Glomerular endothelial cell (primary cell): ENCODE measurements around the gene USP4. TPM values are rescaled to one million over a fixed set of nuclear protein-coding genes. Genes with fewer than 3 reads are reported as not detected.

Experiments used
- DNase-seq: peaks from one replicate; pipeline ENCODE4 v3.0.0-alpha.2; 2011; ENCODE audit warnings: low read depth, low spot score; ENCODE audit errors: extremely low read depth
- total RNA-seq: library from RNA; depleted of rRNA; stranded (reverse); fragments of >200 nt; gene quantifications from 2 replicates; pipeline ENCODE4 v1.2.3, GENCODE V29; 2015

Gene USP4
- total RNA-seq, 1 donor from 2014 or later: 36.1 TPM

DNA sequence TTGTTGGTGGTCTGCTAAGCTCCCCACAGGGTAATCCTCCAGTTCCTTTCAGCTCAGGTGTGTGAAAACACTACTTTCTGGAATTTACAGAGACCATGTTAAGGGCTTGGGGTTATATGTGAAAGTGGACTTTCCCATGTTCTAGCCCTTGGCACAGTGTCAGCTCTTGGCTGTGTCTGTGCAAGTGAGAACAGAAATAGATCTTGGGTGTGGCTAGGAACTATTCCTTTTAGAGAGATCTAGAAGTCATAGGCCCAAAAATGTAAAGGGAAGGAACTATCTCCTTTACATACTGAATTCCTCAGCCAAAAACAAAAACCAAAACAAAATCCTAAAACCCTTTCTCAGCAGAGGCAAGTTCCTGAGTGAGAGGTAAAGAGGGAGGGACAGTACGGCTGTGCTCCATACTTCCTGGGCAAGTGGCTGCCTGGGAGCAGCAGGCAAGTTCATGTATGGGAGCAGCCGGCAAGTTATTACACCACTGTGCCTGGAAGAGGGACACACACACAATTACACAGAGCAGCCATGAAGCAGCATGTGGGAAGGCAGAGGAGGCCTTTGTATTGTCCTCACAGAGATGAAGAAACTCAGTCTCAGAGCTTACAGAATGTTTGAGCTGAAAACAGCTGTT, 43.0 kb downstream of the USP4 start:
- DNase-seq: no peak

DNA sequence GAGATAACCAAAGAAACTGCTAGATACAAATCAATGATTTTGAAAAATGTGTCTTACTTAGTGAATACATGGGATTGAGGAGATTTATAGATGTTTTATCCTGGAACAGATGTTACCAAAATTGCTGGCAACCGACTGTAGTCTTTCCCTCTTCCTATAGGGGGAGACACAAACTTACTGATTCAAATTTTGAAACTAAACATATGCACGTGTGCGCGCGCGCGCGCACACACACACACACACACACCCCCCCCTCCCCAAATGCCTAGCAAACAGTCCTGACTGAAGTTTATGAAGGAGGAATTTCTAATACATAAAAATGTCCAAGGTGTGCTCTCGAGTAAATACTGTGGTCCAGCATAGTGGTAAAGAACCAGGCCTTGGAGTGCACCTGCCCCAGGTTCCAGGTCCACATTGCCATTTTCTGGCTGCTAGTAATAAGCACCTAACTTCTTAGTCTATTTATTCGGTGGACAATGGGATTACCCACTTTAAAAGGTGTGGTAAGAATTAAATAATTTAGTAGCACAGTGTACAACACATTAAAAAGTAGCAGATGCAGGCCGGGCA, 44.3 kb downstream of the USP4 start:
- no peak for DNase-seq

DNA sequence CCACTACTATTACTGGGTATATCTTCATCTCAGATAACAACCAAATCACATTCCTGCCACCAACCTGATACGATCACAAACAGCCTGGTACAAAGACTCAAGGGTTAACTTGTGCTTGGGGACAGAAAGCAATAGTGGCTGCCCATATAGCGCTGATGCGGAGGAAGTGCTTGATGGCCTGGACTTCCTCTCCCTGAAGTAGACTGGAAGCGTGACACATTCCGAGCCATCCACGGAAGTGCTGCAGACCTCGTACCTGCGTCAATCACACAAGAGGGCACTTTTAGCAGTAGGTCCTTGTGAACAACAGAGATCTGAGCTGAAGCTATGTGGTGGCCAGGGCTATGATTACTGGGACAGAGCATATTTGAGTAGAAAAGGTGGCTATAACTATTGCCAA, 45.5 kb downstream of the USP4 start:
- DNase-seq: no peak

- no peak for DNase-seq
Observed at GRCh38 chr3:49283997-49284396, 55.9 kb downstream of the USP4 start.

DNA sequence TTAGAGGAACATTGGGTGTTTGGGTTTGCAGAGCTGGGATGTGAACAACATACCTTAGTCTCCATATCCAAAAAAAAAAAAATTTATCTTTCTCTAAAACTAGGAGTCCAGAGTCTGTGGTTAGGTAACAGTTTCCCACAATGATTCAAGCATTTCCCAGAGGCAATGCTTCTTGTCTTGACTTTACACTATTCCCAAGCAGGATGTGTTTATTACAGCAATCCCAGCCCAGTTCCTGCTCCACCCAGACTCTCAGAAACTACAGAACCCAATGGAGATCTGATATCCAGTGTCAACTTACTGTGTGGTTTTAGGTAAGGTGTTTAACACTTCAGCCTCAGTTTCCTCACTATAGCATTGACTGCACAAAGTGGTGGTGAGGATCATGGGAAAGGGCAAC, 60.5 kb downstream of the USP4 start:
- DNase-seq: no peak

GRCh38 chr3:49278548-49278947, 61.3 kb downstream of the USP4 start:
- DNase-seq: no peak

- no peak for DNase-seq
Observed at GRCh38 chr3:49277383-49277775, 62.5 kb downstream of the USP4 start.

DNA sequence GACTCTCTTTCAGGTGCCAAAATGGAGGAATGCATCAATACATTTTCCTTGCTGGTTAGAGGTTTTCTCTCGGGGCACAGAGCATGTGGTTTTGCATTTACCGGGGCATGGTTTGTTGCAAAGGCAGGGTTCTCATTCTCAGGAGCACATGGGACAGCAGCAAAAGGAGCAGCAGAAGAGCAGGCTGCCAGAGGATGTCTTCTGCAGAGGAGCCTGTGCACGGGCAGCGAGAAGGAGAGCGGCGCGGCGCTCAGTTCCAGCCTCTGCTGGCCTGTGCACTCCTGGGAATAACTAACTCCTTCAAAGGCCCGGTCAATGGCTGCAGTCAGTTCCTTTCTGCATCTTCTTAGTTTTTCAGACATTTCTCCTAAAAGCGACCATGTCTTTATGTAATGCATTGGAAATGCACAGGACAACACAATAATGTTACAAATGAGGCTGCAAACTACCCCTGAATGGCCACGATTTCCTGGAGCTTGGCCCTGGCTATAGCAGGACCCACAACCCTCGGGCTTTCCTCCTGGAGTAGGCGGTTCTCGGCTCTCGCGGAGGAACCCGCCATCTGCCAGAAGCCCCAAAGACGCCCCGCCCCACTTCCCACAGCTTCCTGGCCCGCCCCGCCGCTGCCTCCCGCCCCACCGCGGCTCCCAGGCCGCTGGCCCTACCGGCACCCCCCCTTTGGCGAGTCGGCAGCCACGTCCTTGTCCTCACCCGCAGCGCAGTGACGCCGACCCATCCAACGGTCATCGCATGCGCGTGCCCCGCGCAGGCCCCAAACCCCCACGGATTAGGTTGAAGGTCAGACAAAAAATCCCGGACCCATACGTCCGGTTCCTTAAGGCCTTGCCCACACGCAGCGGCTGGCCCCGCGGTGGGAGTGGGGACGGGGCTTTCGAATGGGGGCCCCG, 63.1 kb downstream of the USP4 start, which contains the start of gene C3orf62:
TSS of gene C3orf62 (minus strand) at position 758 of the 908 bp plus-strand sequence. CDS start at position 398, 360 bp downstream.
- DNase-seq: no peak

- DNase-seq: no peak
Observed at GRCh38 chr3:49273825-49274532, 65.9 kb downstream of the USP4 start.

DNA sequence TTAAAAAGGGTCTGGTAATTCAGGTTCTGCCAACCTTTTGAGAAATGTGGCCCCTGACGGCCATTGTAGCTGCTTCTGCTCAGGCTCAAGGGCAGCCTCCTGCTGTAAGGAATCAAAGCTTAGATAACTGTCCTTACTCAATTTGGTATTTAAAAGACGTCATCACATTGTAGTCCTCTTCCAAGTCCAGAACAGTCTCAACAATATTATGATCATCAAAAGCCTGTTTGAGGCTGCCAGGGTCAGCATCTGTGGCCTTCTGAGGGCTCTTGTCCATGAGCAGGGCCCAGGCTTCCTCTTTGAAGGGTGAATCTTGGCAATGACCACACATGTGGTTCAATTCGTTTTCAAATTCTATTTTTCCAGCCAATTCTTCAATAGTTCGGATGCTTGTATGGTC, 68.8 kb downstream of the USP4 start:
- DNase-seq: no peak

DNA sequence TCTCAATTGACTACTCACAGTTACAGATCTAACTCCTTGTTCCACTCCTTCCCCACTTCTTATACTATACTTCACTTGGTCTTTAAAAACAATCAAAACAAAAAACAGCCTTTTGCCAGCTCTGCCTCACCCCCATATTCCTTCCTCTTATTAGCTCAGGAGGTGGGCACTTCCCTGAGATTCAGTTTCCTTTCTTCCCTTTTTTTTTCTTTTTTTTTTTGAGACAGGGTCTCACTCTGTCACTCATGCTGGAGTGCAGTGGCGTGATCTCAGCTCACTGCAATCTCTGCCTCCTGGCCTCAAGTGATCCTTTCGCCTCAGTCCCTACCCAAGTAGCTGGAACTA, 69.7 kb downstream of the USP4 start:
- no peak for DNase-seq

- DNase-seq: no peak
Observed at GRCh38 chr3:49269443-49270155, 70.3 kb downstream of the USP4 start.

DNA sequence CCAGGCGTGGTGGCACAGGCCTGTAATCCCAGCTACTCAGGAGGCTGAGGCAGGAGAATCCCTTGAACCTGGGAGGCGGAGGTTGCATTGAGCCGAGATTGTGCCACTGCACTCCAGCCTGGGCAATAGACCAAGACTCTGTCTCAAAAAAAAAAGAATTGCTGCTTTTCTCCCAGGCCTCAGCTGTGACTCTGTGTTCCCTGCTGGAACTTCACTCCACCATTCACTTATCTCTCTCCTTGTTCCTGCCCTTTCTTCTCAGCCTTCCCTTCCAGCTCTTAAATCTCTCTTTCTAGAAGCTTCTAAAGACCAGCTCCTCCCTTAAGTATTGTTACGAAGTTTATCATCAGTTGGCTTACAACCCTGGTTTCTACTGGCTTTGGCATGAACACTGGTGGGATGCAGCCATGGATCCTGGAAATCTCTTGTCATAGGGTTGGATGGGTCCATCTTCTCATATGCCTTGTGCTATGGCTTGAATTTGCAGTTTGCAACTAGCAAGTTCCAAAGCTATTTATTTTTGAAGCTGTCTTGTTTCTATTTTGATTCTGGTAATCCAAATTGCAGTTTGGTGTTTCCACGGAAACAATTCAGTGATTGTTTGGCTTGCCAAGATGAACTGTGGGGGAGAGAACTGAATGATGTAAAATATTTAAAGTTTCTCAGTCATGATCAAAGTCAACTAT, 73.3 kb downstream of the USP4 start:
- DNase-seq: no peak

DNA sequence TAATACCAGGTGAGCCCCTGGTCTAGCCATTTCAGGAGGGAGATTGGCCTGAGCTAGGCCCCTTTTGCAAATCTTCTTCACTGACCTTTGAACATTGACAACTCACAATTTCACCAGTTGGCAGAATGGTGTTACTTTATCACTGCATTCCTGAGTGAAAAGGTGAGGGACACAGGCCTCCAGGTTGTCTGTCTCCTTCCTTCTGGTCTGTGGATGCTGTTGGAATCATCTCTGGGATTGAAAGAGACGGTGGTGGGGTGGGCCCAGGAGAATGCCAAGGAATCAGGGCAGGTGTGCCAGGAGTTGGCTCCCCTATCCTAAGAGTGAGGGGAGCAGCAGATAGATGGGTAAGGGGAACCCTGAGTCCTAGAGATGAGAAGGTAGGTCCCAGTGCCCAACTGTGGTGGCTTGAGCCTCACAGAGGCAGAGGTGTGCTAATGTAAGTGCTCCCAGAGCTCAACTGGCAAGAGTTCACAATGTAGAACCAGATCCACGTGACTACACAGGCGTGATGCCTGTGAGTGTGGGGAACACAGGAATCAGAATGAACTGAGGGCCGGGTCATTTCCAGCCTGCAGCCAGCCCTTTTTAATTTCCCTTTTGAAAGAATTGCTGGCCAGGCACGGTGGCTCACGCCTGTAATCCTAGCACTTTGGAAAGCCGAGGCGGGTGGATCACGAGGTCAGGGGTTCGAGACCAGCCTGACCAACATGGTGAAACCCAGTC, 74.0 kb downstream of the USP4 start:
- no peak for DNase-seq

- DNase-seq: no peak
Observed at GRCh38 chr3:49263159-49263889, 76.5 kb downstream of the USP4 start.

- no peak for DNase-seq
Observed at GRCh38 chr3:49260806-49261324, 79.0 kb downstream of the USP4 start.

DNA sequence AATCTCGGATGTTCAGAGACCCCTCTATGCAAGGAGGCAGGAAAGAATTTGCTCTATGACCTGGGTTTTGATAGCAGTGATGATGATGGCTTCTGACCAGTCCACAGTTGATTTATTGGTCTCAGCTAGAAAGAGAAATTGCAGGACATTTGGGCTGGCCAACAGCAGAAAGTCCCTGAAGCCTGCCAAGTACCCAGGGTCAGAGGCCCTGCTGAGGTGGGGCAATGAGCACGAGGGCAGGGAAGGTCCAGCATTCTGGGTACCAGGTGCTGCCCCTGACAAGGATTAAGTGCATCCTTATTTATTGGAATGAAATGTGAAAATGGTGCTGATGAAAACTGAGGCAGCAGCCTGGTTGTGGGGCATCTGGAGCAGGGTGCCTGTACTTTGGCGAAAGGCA, 82.7 kb downstream of the USP4 start:
- DNase-seq: no peak

- no peak for DNase-seq
Observed at GRCh38 chr3:49255718-49256511, 83.9 kb downstream of the USP4 start.
